ENCODE results near the gene BTNL3.
"Not testable (repeated sequence)": the region's sequence is repeated elsewhere in the genome, so short reads cannot be mapped to it uniquely, and the experiment has no call there.

Gene BTNL3

GRCh38 chr5:181024245-181025064 lies 35.8 kb downstream of the BTNL3 start:
- no peak for DNase-seq

GRCh38 chr5:181027452-181028031 lies 38.9 kb downstream of the BTNL3 start:
- no peak for DNase-seq

DNA sequence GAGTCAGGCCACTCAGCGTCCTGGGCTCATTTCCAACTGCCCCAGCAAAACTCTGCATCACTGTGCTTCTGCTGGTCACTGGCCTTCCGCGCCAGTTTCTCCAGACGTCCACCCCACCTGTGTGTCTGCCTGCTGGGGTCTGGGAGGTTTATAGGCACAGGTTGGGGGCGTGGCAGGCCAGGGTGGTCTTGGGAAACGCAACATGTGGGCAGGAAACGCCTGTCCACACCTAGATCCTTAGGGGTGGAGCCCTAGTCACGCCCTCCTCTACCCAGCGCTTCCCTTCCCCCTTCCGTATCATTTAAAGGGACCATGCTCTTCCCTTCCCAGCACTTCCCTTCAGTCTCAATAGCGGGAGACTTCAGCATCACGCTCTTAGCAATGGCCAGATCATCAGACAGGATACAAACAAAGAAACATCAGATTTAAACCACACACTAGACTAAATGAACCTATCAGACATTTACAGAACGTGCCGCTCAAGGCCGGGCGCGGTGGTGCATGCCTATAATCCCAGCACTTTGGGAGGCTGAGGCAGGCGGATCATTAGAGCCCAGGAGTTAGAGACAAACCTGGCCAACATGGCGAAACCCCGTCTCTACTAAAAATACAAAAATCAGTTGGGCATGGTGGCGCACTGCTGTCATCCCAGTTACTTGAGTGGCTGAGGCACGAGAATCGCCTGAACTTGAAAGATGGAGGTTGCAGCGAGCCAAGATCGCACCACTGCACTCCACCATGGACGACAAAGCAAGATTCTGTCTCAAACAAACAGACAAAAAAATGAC lies 39.6 kb downstream of the BTNL3 start:
- no peak for DNase-seq

DNA sequence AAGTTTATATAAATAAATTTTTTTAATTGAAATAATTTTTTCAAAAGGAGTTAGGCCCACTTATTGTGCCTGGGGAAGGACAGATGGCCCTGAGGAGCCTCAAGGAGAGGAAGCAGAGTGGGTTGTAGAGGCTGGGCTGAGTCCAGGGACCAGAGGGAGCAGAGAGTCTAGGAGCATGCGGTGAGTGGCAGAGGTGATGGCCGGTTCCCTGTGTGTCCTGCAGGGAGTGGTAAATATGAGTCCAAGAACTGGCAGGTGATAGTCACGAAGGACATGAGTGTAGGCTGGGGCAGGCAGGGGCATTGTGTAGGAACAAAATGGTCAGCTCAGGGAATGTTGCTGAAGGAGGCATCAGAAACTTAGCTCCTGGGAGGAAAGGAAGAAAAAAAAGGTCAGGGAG lies 43.1 kb downstream of the BTNL3 start:
- DNase-seq = no peak

DNA sequence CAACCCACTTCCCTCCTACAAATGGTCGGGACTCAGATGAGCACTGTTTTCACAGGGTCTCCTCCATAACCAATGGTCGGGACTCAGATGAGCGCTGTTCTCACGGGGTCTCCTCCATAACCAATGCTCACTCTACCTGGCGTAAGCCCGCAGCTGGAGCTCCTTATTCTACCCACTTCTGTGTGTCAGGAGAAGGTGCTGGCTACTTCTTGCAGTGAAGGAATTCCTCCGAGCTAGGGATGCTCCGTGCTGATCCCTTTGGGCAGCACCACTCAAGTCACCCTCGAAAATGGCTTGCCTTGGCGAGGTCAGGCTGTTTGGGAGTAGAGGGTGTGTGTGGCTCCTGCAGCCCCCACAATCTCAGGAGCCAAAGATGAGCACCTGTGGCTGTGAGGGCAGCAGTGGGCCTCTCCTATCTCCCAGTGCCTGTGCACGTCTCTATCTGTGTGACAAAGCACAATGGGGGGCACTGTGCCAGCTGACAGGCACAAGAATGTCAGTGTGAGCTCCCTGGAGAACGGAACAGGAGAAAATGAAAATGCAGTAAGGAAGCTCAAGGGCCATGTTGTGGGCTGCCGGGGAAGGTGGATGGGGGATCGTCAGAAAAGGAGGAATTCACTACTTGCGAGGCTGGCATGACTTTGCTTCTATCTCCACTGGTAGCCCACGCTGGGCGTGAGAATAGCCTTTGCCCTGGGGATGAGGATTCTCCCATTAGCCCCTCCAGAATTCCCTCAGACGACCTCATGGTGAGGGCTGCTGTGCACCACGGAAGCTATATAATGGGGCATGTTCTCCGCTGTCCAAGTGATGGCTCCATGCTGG lies 47.6 kb downstream of the BTNL3 start:
- no peak for DNase-seq

DNA sequence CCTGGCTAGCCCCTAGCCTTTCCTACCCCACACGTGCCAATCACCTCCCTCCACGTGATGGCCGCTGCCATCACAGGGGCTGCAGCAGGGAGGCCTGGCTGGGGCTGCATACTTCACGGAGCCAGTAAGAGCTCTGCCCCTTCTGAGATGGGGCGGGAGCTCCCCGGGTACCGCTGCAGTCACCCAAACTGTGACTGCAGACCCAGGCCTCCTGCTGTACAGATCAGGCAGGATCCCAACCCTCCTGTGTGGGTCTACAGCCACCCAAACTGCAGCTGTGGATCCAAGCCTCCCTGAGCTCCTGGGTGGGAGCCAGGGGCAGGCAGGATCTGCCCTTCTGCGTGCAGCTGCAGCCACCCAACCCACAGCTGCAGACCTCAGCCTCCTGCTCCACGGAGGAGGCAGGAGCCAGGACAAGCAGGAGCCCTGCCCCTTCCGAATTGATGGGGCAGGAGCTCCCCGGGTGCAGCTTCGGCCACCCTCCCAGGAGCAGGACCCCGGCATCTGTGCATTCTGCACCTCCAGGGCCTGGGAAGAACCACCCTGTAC lies 48.2 kb downstream of the BTNL3 start:
- DNase-seq = no peak

- no peak for DNase-seq
These were observed 48.8 kb downstream of the BTNL3 start for GRCh38 chr5:181037365-181037861.

- no peak for DNase-seq
These were observed 50.8 kb downstream of the BTNL3 start for GRCh38 chr5:181039471-181039870.

DNA sequence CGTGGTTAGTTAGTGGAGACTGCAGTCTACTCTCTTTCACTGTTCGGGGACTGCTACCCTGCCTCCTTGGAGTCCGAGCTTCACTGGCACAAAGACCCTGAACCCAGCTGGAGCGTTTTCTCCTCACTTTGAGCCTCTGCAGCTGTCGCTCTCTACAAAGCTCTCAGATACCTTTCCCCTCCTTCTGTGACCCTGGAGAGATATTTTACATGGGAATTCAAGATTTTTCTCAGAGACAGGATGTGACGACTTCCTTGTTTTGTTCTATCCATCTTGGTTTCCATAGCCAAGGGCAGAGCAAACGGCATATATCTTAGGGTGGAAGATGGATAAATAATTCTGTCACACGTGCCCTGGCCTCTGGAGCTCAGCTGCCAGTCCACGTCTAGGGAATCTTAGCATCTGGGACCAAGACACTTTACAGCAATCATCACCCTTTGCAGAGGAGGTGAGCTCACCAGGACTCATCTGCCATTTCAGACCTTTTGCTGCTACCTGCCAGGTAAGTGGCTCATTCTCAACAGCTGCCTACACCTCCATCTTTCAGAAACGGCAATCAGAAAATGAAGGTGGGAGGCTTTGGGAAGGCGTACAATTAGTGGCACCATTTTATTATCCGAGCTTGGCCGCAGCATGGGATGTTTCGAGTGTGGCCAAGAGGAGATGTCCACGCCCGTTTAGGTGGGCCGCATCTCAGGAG lies 51.4 kb downstream of the BTNL3 start, which contains the start of gene BTNL9:
Gene BTNL9, plus strand, starts transcription at position 336 of the 700 bp plus-strand sequence. CDS start 5,224 bp downstream, outside the sequence.
- no peak for DNase-seq

- no peak for DNase-seq
These were observed 51.9 kb downstream of the BTNL3 start for GRCh38 chr5:181040631-181040945.

DNA sequence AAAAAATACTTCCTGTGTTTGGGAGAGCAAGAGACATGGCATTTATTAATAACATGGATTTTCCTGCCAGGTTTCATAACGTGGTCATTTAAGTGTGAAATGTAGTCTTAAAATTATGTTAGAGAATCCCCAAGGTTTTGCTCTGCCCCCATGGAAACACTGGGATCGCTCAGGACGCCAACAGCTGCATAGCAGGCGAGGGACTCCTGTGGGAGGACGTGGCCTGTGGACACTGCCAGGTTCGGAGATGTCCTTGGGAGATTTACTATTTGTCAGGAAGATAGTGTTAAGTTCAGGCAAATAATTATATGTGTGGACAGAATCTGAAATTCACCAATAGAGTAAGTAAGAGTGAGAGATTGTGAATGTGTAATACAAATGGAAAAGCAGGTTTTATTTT lies 52.4 kb downstream of the BTNL3 start:
- no peak for DNase-seq

- DNase-seq = no peak
These were observed 53.5 kb downstream of the BTNL3 start for GRCh38 chr5:181042036-181042713.

DNA sequence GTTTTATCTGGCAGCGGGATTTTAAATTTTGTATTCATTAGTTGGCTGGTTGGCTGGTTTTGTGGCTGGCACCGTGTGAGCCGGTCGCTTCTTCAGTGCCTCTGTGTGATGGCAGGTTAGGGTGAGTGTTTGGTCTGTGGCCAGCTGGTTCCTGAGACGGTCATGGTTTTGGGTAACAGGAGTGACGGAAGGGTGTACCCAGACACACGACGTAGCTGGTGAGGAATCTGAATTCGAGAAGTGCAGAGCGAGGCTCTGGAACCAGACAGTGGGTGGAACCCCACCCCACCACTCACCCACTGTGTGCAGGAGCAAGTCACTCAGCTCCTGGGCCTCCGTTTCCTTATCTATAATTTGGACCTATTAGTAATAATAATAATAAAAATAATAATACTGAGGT lies 54.1 kb downstream of the BTNL3 start:
- DNase-seq = no peak

DNA sequence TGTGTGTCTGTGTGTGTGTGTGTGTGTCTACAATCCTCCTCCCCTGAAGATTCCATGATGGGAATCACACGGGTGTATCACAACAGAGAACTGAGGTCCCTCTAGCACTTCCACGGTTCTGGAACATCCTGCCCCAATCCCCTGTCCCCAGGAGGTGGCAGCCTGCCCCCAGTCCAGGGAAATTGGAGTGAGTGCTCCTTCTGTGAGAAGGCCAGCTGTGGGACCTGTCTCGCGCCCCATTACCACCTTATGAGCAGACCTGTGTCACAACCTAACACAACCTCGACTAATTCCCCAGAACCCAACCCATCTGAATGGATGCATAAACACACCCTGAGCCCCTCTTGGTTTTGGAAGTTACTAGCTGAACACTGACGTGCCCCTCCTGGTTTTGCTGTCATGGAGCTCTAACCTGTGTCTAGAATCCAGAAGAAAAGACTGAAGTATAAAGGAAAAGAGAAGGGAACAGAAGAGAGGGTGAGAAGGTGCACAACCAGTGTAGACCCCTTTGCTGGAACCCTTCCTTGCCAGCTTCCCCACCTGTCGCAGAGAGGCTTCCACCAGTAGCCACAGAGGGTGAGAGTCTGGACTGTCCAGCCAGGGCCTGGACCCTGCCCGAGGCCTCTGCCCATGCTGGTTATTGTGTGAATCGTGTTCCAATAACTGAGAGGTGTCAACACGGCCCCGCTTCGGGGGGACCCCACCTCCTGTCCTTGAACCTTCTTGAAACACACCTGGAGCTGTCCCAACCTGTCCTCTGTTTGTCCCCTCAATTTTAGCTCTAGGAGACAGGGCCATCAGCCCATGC lies 54.8 kb downstream of the BTNL3 start:
- DNase-seq = no peak

DNA sequence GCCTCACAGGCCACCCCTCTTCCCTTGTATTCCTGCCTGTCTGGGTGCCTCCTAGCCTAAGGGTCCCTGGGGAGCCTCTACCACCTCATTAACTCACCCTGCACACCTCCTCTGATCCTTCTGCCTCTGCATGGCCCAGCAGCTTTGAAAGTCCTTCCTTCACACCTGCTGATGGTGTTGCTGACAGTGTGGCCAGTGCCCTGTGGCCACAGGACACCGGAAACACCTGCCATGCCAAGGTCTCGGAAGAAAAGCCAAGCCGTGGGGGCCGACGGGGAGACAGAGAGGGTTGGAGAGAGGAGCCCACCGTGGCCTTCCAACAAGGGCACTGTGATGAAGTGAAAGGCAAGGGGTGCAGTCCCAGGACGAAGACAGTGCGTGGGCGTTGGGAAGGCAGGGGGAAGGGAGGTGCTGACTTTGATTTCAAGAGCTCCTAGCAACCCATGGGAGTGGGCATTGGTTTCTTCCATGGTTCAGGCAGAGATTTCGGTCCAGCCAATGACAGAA lies 55.5 kb downstream of the BTNL3 start:
- no peak for DNase-seq

GRCh38 chr5:181044662-181045305 lies 56.1 kb downstream of the BTNL3 start:
- no peak for DNase-seq

GRCh38 chr5:181045316-181045715 lies 56.7 kb downstream of the BTNL3 start:
- no peak for DNase-seq

DNA sequence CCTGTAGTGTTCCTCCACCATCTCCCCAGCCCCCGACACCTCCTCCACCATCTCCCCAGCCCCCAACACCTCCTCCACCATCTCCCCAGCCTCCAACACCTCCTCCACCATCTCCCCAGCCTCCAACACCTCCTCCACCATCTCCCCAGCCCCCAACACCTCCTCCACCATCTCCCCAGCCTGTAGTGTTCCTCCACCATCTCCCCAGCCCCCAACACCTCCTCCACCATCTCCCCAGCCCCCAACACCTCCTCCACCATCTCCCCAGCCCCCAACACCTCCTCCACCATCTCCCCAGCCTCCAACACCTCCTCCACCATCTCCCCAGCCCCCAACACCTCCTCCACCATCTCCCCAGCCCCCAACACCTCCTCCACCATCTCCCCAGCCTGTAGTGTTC lies 57.2 kb downstream of the BTNL3 start:
- not testable (repeated sequence) for DNase-seq

GRCh38 chr5:181047288-181047687 lies 58.6 kb downstream of the BTNL3 start:
- DNase-seq = no peak

GRCh38 chr5:181047921-181048320 lies 59.3 kb downstream of the BTNL3 start:
- DNase-seq = no peak
